ENCODE measurements around the gene WFS1. TPM values are rescaled to one million over a fixed set of nuclear protein-coding genes. Genes with fewer than 3 reads are reported as not detected.

Gene WFS1
- total RNA-seq, 2 donors from 2014 or later = 48.9 to 52.6 TPM

GRCh38 chr4:6275351-6275750 is 5.7 kb downstream of the WFS1 start:
- intact Hi-C loops (cut with DNase I) = no loop called here
- no peak for DNase-seq (ENCODE audit: low spot score)

- intact Hi-C loops (cut with DNase I) = no loop called here
- DNase-seq (ENCODE audit: low spot score) = no peak
These were observed 6.5 kb downstream of the WFS1 start for GRCh38 chr4:6275898-6276806.

GRCh38 chr4:6277139-6277802 is 7.6 kb downstream of the WFS1 start:
- intact Hi-C loops (cut with DNase I) = no loop called here
- no peak for DNase-seq (ENCODE audit: low spot score)

- no peak for DNase-seq (ENCODE audit: low spot score)
- intact Hi-C loops (cut with DNase I) = no loop called here
These were observed 8.5 kb downstream of the WFS1 start for GRCh38 chr4:6277935-6278800.

- intact Hi-C loops (cut with DNase I) = no loop called here
- no peak for DNase-seq (ENCODE audit: low spot score)
These were observed 9.1 kb downstream of the WFS1 start for GRCh38 chr4:6278801-6279197.

GRCh38 chr4:6279582-6280289 is 10.1 kb downstream of the WFS1 start:
- intact Hi-C loops (cut with DNase I) = no loop called here

GRCh38 chr4:6280365-6280996 is 10.8 kb downstream of the WFS1 start:
- intact Hi-C loops (cut with DNase I) = no loop called here
- DNase-seq (ENCODE audit: low spot score) = no peak

More at GRCh38 chr4:6279582-6280289, 10.1 kb downstream of the WFS1 start:
- no peak for DNase-seq (ENCODE audit: low spot score)

- no peak for DNase-seq (ENCODE audit: low spot score)
- intact Hi-C loops (cut with DNase I) = no loop called here
These were observed 12.0 kb downstream of the WFS1 start for GRCh38 chr4:6281436-6282313.

GRCh38 chr4:6282314-6282771 is 12.7 kb downstream of the WFS1 start:
- intact Hi-C loops (cut with DNase I) = no loop called here
- no peak for DNase-seq (ENCODE audit: low spot score)

GRCh38 chr4:6283282-6283681 is 13.6 kb downstream of the WFS1 start:
- DNase-seq (ENCODE audit: low spot score) = no peak
- intact Hi-C loops (cut with DNase I) = no loop called here

GRCh38 chr4:6287017-6287788 is 17.6 kb downstream of the WFS1 start:
- intact Hi-C loops (cut with DNase I) = no loop called here
- no peak for DNase-seq (ENCODE audit: low spot score)

- intact Hi-C loops (cut with DNase I) = no loop called here
- no peak for DNase-seq (ENCODE audit: low spot score)
These were observed 18.7 kb downstream of the WFS1 start for GRCh38 chr4:6288342-6288741.

- intact Hi-C loops (cut with DNase I) = no loop called here
- DNase-seq (ENCODE audit: low spot score) = no peak
These were observed 19.2 kb downstream of the WFS1 start for GRCh38 chr4:6288871-6289270.

GRCh38 chr4:6290256-6290655 is 20.6 kb downstream of the WFS1 start:
- intact Hi-C loops (cut with DNase I) = no loop called here
- DNase-seq (ENCODE audit: low spot score) = no peak

- intact Hi-C loops (cut with DNase I) = no loop called here
- no peak for DNase-seq (ENCODE audit: low spot score)
These were observed 21.3 kb downstream of the WFS1 start for GRCh38 chr4:6290769-6291547.

GRCh38 chr4:6291784-6292297 is 22.2 kb downstream of the WFS1 start:
- DNase-seq (ENCODE audit: low spot score) = no peak
- intact Hi-C loops (cut with DNase I) = no loop called here

Measured in posterior vena cava (tissue), 2 donors.